Body of pancreas (tissue), 4 donors: ENCODE measurements around the gene FLAD1. TPM values are rescaled to one million over a fixed set of nuclear protein-coding genes. Genes with fewer than 3 reads are reported as not detected.
"Not testable (repeated sequence)": the region's sequence is repeated elsewhere in the genome, so short reads cannot be mapped to it uniquely, and the experiment has no call there.

Experiments
- ATAC-seq: fragments of 150-250 bp; one replicate; pipeline ENCODE4 v1.9.1; 2016
- DNase-seq, 4 donors: peaks; one replicate each; pipeline ENCODE4 v3.0.0-alpha.2; 2019
- H3K27ac ChIP-seq, 4 donors: fragments of 200-600 bp; sonication (generic); 1 replicate in 3 of 4; 2 replicates in 1 of 4; pipeline versions ENCODE4 v1.5.1 to v1.6.1; 2016 to 2019; ENCODE audit warnings: mild to moderate bottlenecking in 1 of 4, mixed read lengths in 1 of 4, moderate library complexity in 1 of 4
- H3K27me3 ChIP-seq, 2 donors: fragments of 200-600 bp; sonication (generic); one replicate each; pipeline ENCODE4 v1.6.0; 2016; ENCODE audit warnings: mild to moderate bottlenecking in 1 of 2
- H3K36me3 ChIP-seq, 2 donors: fragments of 200-600 bp; sonication (generic); replicated peaks in 1 of 2; 2 replicates each; pipeline ENCODE4 v1.5.1; 2016; ENCODE audit warnings: low read depth in 2 of 2; ENCODE audit not compliant: insufficient read depth in 1 of 2
- H3K4me1 ChIP-seq: fragments of 200-600 bp; sonication (generic); one replicate; pipeline ENCODE4 v1.6.0; 2016
- H3K4me3 ChIP-seq, 2 donors: fragments of 200-600 bp; sonication (generic); 1 replicate in 1 of 2; 2 replicates in 1 of 2; pipeline ENCODE4 v1.5.1; 2016 to 2019
- H3K9me3 ChIP-seq, 3 donors: fragments of 200-600 bp; sonication (generic); 1 replicate in 2 of 3; 2 replicates in 1 of 3; pipeline ENCODE4 v1.5.1; 2016
- CTCF ChIP-seq, 7 experiments: fragments of 450-650 bp in 4 of 7; fragments of 200-600 bp in 3 of 7; sonication (generic) in 3 of 7; IDR thresholded peaks; one replicate each; pipeline ENCODE4 v1.5.1; 2016 to 2019; ENCODE audit warnings: antibody characterized with exemption in 7 of 7
- POLR2A ChIP-seq, 3 donors: fragments of 450-650 bp; IDR thresholded peaks; one replicate each; pipeline ENCODE4 v1.6.1; 2016; ENCODE audit warnings: antibody characterized with exemption in 3 of 3, mild to moderate bottlenecking in 2 of 3
- WGBS, 2 donors: methylation state at CpG; one replicate each; pipeline ENCODE4 v1.1.5; 2017; 5-methylcytosine and 5-hydroxymethylcytosine counted together
- intact Hi-C: fragments of 100-400 bp; cut with DNase I; formaldehyde crosslinking; loops from one replicate; pipeline ENCODE4 v1.15.1; 2023
- total RNA-seq, 2 donors: library from RNA; depleted of rRNA; stranded (reverse); fragments of >200 nt; gene quantifications; one replicate each; pipeline ENCODE4 v1.1.0, GENCODE V29; 2016

FLAD1 gene
- total RNA-seq, 2 donors from 2014 or later = 10.1 to 51.4 TPM

GRCh38 chr1:154993572-154994268, 10.6 kb downstream of the FLAD1 start, which contains the start of gene LENEP:
TSS of gene LENEP (plus strand) at chr1:154993586. CDS start at chr1:154993608, 22 bp downstream.
- 79% methylated on average over 8 of the region's 8 CpGs; no CpG with 5 or more reads in 1 of the 2 donors for WGBS, 2 donors
- Histone ChIP-seq H3K4me1 (peaks cover 18% of the 10 kb centered on the region), H3K36me3 (no peaks in the 10 kb centered on the region), H3K27me3 (no peaks in the 10 kb centered on the region), H3K9me3 (no peaks in the 10 kb centered on the region), H3K4me3 (no peak within 1 kb of the TSS), H3K27ac (peak within 1 kb of the TSS in 1 of 4 donors; percentile 13)
- intact Hi-C loops = no loop called here
- ATAC-seq = no peak
- no peak for TF ChIP-seq POLR2A (IDR thresholded peaks at IDR 0.05)
- no peak for TF ChIP-seq CTCF (IDR thresholded peaks at IDR 0.05)
- no peak for DNase-seq

GRCh38 chr1:154994269-154994587, 11.1 kb downstream of the FLAD1 start:
- DNase-seq (no peak), ATAC-seq (no peak)
- 40 to 72% methylated on average over 1 of the region's 1 CpG for WGBS, 2 donors
- Histone ChIP-seq H3K27ac (peak overlapping the region in 1 of 4 donors; percentile 13), H3K4me3 (no peak overlapping the region), H3K9me3 (no peaks in the 10 kb centered on the region), H3K36me3 (no peaks in the 10 kb centered on the region), H3K27me3 (no peaks in the 10 kb centered on the region), H3K4me1 (peaks cover 23% of the 10 kb centered on the region)
- TF ChIP-seq CTCF (IDR thresholded peaks at IDR 0.05) (no peak), POLR2A (IDR thresholded peaks at IDR 0.05) (no peak)
- intact Hi-C loops = no loop called here

- DNase-seq = no peak
- TF ChIP-seq CTCF (IDR thresholded peaks at IDR 0.05) (no peak), POLR2A (IDR thresholded peaks at IDR 0.05) (no peak)
- Histone ChIP-seq H3K27ac (peak overlapping the region in 2 of 4 donors; percentile 8 to 13), H3K36me3 (no peaks in the 10 kb centered on the region), H3K27me3 (no peaks in the 10 kb centered on the region), H3K4me3 (no peak overlapping the region), H3K4me1 (peaks cover 27% of the 10 kb centered on the region), H3K9me3 (no peaks in the 10 kb centered on the region)
- 39 to 45% methylated on average over 3 of the region's 3 CpGs for WGBS, 2 donors
- ATAC-seq = no peak
- intact Hi-C loops = no loop called here
These were observed 11.4 kb downstream of the FLAD1 start for GRCh38 chr1:154994591-154994990.

GRCh38 chr1:154995301-154995983, 12.3 kb downstream of the FLAD1 start:
- 50 to 58% methylated on average over 13 of the region's 13 CpGs for WGBS, 2 donors
- ATAC-seq (peak; percentile 25), DNase-seq (peak; percentile 70 to 75 (median 73))
- H3K27me3 ChIP-seq, H3K36me3 ChIP-seq, intact Hi-C loops, H3K4me3 ChIP-seq, H3K9me3 ChIP-seq: not testable (repeated sequence)
- peak overlapping the region in 1 of 4 donors; percentile 8 for H3K27ac ChIP-seq
- H3K4me1 ChIP-seq = peaks cover 34% of the 10 kb centered on the region
- peak in 5 of 7 experiments; percentile 19 to 51 (median 42) for TF ChIP-seq CTCF (IDR thresholded peaks at IDR 0.05)
